ENCODE measurements around the gene TXNDC8.

Gene TXNDC8

GRCh38 chr9:110255463-110256379 lies 81.9 kb downstream of the TXNDC8 start:
- POLR2A ChIA-PET = interaction anchor here (0.6 to 1.2 kb wide), 11 partner anchors 13 to 361 kb away, joined by 3 to 10 read pairs (median 4); no protein-coding TSS in a partner anchor
- H3K4me3 ChIP-seq (ENCODE audit: low read depth, low read length) = peak overlapping the region; percentile 89
- TF ChIP-seq CTCF (IDR thresholded peaks at IDR 0.05; ENCODE audit: insufficient read depth, low read length, missing control alignments) = no peak
- DNase-seq (ENCODE audit: low read depth, low spot score) = no peak
- CTCF ChIA-PET = interaction anchor here (0.9 to 1.2 kb wide), 2 partner anchors 72 to 367 kb away, joined by 3 read pairs; no protein-coding TSS in a partner anchor

GRCh38 chr9:110255034-110255462 lies 82.6 kb downstream of the TXNDC8 start:
- POLR2A ChIA-PET = no interaction called here
- CTCF ChIA-PET = no interaction called here
- TF ChIP-seq CTCF (IDR thresholded peaks at IDR 0.05; ENCODE audit: insufficient read depth, low read length, missing control alignments) = no peak
- DNase-seq (ENCODE audit: low read depth, low spot score) = no peak
- peak overlapping the region; percentile 89 for H3K4me3 ChIP-seq (ENCODE audit: low read depth, low read length)

GRCh38 chr9:110254500-110254899 lies 83.2 kb downstream of the TXNDC8 start:
- CTCF ChIA-PET = no interaction called here
- POLR2A ChIA-PET = no interaction called here
- DNase-seq (ENCODE audit: low read depth, low spot score) = no peak
- H3K4me3 ChIP-seq (ENCODE audit: low read depth, low read length) = peak overlapping the region; percentile 89
- TF ChIP-seq CTCF (IDR thresholded peaks at IDR 0.05; ENCODE audit: insufficient read depth, low read length, missing control alignments) = no peak

Measured in AG04449 (cell line).